SKM-1 (cell line): Measurements from ENCODE around the gene GSK3A.
A peak's percentile ranks its signal among the peaks of the same experiment; 100 is the strongest.

Source experiments
- DNase-seq: peaks from one replicate; lab custom pipeline; 2025; ENCODE audit not compliant: unreplicated experiment; lab: John Stamatoyannopoulos, UW

The GSK3A gene

GRCh38 chr19:42229301-42229854 lies 13.0 kb downstream of the GSK3A start:
- no peak for DNase-seq

GRCh38 chr19:42228641-42229040 lies 13.8 kb downstream of the GSK3A start:
- no peak for DNase-seq

GRCh38 chr19:42226886-42227285 lies 15.5 kb downstream of the GSK3A start:
- DNase-seq, result no peak

- no peak for DNase-seq
These were observed 16.6 kb downstream of the GSK3A start for GRCh38 chr19:42225718-42226292.

- DNase-seq, result no peak
These were observed 17.3 kb downstream of the GSK3A start for GRCh38 chr19:42224940-42225717.

- DNase-seq, result no peak
These were observed 21.7 kb downstream of the GSK3A start for GRCh38 chr19:42220751-42221097.

- DNase-seq, result peak; percentile 55
These were observed 22.3 kb downstream of the GSK3A start, which contains the start of gene ZNF526 for GRCh38 chr19:42219812-42220750. ZNF526 (plus strand) TSS chr19:42220312; CDS start chr19:42224404, 4,092 bp downstream.

GRCh38 chr19:42217520-42218437 lies 24.6 kb downstream of the GSK3A start, which contains the start of gene DEDD2:
DEDD2 (minus strand) TSS chr19:42217677; CDS start chr19:42217007, 670 bp downstream.
- DNase-seq, result peak; percentile 50

GRCh38 chr19:42216653-42217519 lies 25.5 kb downstream of the GSK3A start:
- no peak for DNase-seq

- DNase-seq, result no peak
These were observed 27.5 kb downstream of the GSK3A start for GRCh38 chr19:42214810-42215485.

- no peak for DNase-seq
These were observed 29.5 kb downstream of the GSK3A start for GRCh38 chr19:42212886-42213285.

GRCh38 chr19:42208612-42209011 lies 33.8 kb downstream of the GSK3A start:
- no peak for DNase-seq

- no peak for DNase-seq
These were observed 34.6 kb downstream of the GSK3A start for GRCh38 chr19:42207767-42208271.

GRCh38 chr19:42206871-42207755 lies 35.3 kb downstream of the GSK3A start:
- DNase-seq, result no peak

GRCh38 chr19:42204664-42205063 lies 37.7 kb downstream of the GSK3A start:
- DNase-seq, result no peak

GRCh38 chr19:42203700-42204099 lies 38.7 kb downstream of the GSK3A start:
- DNase-seq, result no peak

- DNase-seq, result no peak
These were observed 40.0 kb downstream of the GSK3A start for GRCh38 chr19:42202290-42202880.
